K562 (cell line): ENCODE measurements around the gene ZNF273. TPM values are rescaled to one million over a fixed set of nuclear protein-coding genes. Genes with fewer than 3 reads are reported as not detected.
A peak's percentile ranks its signal among the peaks of the same experiment; 100 is the strongest.

Experiments
- ARNT ChIP-seq, 2 experiments: fragments of 450-650 bp; IDR thresholded peaks; 2 replicates each; pipeline ENCODE4 v1.6.1; 2016; ENCODE audit warnings: mild to moderate bottlenecking in 1 of 2
- ERF ChIP-seq: fragments of 450-650 bp; formaldehyde crosslinking; IDR thresholded peaks from 2 replicates; pipeline ENCODE4 v1.4.0; 2020; ENCODE audit warnings: mild to moderate bottlenecking, mixed read lengths
- FOS ChIP-seq: IDR thresholded peaks from 3 replicates; pipeline ENCODE4 v1.6.1; 2011; ENCODE audit not compliant: insufficient read length; ENCODE audit errors: extremely low read depth
- FOXA1 ChIP-seq: fragments of 450-650 bp; IDR thresholded peaks from 2 replicates; pipeline ENCODE4 v1.6.1; 2016; ENCODE audit warnings: mild to moderate bottlenecking, borderline replicate concordance
- IFI16 ChIP-seq: fragments of 250-450 bp; sonication (Bioruptor Pico); IDR thresholded peaks from 2 replicates; pipeline ENCODE4 v2.1.2; 2022; ENCODE audit warnings: mild to moderate bottlenecking, inconsistent platforms
- KLF6 ChIP-seq: fragments of 250-450 bp; sonication (Bioruptor Pico); IDR thresholded peaks from 2 replicates; pipeline ENCODE4 v1.4.0; 2020; ENCODE audit warnings: mild to moderate bottlenecking, moderate library complexity, borderline replicate concordance
- LCOR ChIP-seq: sonication (generic); formaldehyde crosslinking; IDR thresholded peaks from 2 replicates; pipeline ENCODE4 v1.8.0; 2022; ENCODE audit warnings: mild to moderate bottlenecking, missing genetic modification reagents
- MTA3 ChIP-seq: fragments of 450-650 bp; formaldehyde crosslinking; IDR thresholded peaks from 2 replicates; pipeline ENCODE4 v1.6.1; 2017; ENCODE audit warnings: mild to moderate bottlenecking, borderline replicate concordance
- NFIC ChIP-seq: fragments of 450-650 bp; IDR thresholded peaks from 2 replicates; pipeline ENCODE4 v1.6.1; 2017; ENCODE audit warnings: mild to moderate bottlenecking, inconsistent platforms
- SAFB2 ChIP-seq: fragments of 200-400 bp; formaldehyde crosslinking; IDR thresholded peaks from 2 replicates; pipeline ENCODE4 v1.6.1; 2018; ENCODE audit warnings: borderline replicate concordance, low read length, low read depth, moderate library complexity; ENCODE audit not compliant: severe bottlenecking
- SP1 ChIP-seq: sonication (generic); formaldehyde crosslinking; IDR thresholded peaks from 2 replicates; pipeline ENCODE4 v1.8.1; 2022; ENCODE audit warnings: mild to moderate bottlenecking, missing genetic modification reagents
- ZNF121 ChIP-seq: sonication (generic); formaldehyde crosslinking; conservative IDR thresholded peaks from 2 replicates; pipeline ENCODE4 v1.8.0; 2022; ENCODE audit warnings: missing genetic modification reagents
- ZNF175 ChIP-seq: fragments of 200-800 bp; sonication (Bioruptor generic); IDR thresholded peaks from 2 replicates; pipeline ENCODE4 v1.6.1; 2016; ENCODE audit warnings: low read depth, mild to moderate bottlenecking, missing genetic modification characterization, missing compliant biosample characterization
- ZNF212 ChIP-seq: fragments of 450-650 bp; formaldehyde crosslinking; IDR thresholded peaks from 2 replicates; pipeline ENCODE4 v1.4.0; 2020; ENCODE audit warnings: mild to moderate bottlenecking
- polyA plus RNA-seq, 8 experiments: library from polyadenylated mRNA; depleted of rRNA in 4 of 8; stranded (reverse) in 5 of 8; unstranded in 3 of 8; fragments of >200 nt; fragmentation: Nextera tagmentation in 2 of 8; fragmentation: Illumina TruSeq in 1 of 8; extraction: Ambion mirVana in 2 of 8; extraction: Trizol in 1 of 8; gene quantifications; 2 replicates each; pipeline versions ENCODE4 v1.2.1 to v1.2.3, GENCODE V29; 2011 to 2014; ENCODE audit warnings: inconsistent platforms in 1 of 8, missing spikeins in 1 of 8
- total RNA-seq, 7 experiments: library from RNA; depleted of rRNA in 6 of 7; stranded (reverse); fragments of >200 nt in 6 of 7; fragmentation: Illumina TruSeq in 2 of 7; extraction: Trizol in 2 of 7; gene quantifications; 2 replicates each; pipeline versions ENCODE4 v1.2.1 to v1.2.3, GENCODE V29; 2011 to 2021; ENCODE audit warnings: low replicate concordance in 1 of 7
- TF ChIP-seq, protein P1 (sequence below): conservative IDR thresholded peaks from 2 replicates; pipeline ENCODE4 v1.6.1; 2011; ENCODE audit warnings: low read depth, mild to moderate bottlenecking, low read length; ENCODE audit not compliant: control insufficient read depth
- TF ChIP-seq, protein P2 (sequence below): fragments of 250-450 bp; sonication (Bioruptor Pico); IDR thresholded peaks from 2 replicates; pipeline ENCODE4 v1.8.0; 2021; ENCODE audit warnings: moderate library complexity, mild to moderate bottlenecking, inconsistent platforms
- TF ChIP-seq, protein P3 (sequence below): fragments of 250-450 bp; sonication (Bioruptor Pico); IDR thresholded peaks from 2 replicates; pipeline ENCODE4 v1.6.1; 2021; ENCODE audit warnings: mild to moderate bottlenecking
- TF ChIP-seq, protein P4 (sequence below): fragments of 150-350 bp; IDR thresholded peaks from 2 replicates; pipeline ENCODE4 v1.6.1; 2014; ENCODE audit warnings: low read depth, mild to moderate bottlenecking, low read length, borderline replicate concordance
- TF ChIP-seq, protein P5 (sequence below), 2 experiments: fragments of 150-350 bp in 1 of 2; IDR thresholded peaks; 2 replicates each; pipeline ENCODE4 v1.6.1; 2012 to 2016; ENCODE audit warnings: low read depth in 2 of 2, low read length in 2 of 2, mild to moderate bottlenecking in 1 of 2, moderate library complexity in 1 of 2

ZNF273 gene
- total and polyA plus RNA-seq, 9 of the 15 experiments (the other 6 are each of a cell fraction or from before 2014, with no cell fraction given), result 13.3 to 37.0 (median 20.7) TPM

DNA sequence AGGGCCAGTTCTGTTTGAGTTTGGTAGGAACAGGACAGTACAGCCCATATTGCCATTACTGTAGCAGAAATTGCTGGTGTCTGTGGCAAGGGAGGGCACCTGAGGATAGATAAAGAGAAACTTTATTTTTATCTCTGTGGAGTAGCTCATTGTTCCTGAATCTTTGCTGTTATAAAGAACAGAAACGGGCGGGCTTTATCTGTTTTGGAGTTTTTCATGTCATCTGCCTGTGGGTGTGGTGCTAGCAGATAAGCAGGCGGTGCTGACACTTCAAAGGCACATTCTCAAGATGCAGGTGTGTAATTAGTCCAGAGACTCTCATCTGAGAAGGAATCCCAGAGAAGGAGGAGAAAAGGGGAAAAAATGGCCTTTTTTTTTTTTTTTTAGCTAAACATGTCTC is 11.5 kb downstream of the ZNF273 start (continued):
- TF ChIP-seq LCOR (CRISPR knock-in tag) (no peak), SAFB2 (no peak), KLF6 (CRISPR knock-in tag) (no peak), NFIC (peak; percentile 75), ZNF212 (CRISPR knock-in tag) (no peak), SP1 (CRISPR knock-in tag) (no peak), ERF (CRISPR knock-in tag) (no peak), ZNF121 (CRISPR knock-in tag) (no peak), FOXA1 (no peak), ZNF175 (CRISPR knock-in tag) (no peak), ARNT (IDR thresholded peaks at IDR 0.05) (0 out of 4 replicates have a peak, but pooled peaks of 1 of the 2 experiments have one; percentile 45), IFI16 (CRISPR knock-in tag) (no peak), MTA3 (no peak), FOS (no peak)
- TF ChIP-seq, protein P1, sequence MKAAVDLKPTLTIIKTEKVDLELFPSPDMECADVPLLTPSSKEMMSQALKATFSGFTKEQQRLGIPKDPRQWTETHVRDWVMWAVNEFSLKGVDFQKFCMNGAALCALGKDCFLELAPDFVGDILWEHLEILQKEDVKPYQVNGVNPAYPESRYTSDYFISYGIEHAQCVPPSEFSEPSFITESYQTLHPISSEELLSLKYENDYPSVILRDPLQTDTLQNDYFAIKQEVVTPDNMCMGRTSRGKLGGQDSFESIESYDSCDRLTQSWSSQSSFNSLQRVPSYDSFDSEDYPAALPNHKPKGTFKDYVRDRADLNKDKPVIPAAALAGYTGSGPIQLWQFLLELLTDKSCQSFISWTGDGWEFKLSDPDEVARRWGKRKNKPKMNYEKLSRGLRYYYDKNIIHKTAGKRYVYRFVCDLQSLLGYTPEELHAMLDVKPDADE, result no peak
- TF ChIP-seq, protein P2, sequence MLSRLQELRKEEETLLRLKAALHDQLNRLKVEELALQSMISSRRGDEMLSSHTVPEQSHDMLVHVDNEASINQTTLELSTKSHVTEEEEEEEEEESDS (CRISPR knock-in tag), result no peak
- TF ChIP-seq, protein P3, sequence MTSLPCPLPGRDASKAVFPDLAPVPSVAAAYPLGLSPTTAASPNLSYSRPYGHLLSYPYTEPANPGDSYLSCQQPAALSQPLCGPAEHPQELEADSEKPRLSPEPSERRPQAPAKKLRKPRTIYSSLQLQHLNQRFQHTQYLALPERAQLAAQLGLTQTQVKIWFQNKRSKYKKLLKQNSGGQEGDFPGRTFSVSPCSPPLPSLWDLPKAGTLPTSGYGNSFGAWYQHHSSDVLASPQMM, result no peak
- TF ChIP-seq, protein P4, sequence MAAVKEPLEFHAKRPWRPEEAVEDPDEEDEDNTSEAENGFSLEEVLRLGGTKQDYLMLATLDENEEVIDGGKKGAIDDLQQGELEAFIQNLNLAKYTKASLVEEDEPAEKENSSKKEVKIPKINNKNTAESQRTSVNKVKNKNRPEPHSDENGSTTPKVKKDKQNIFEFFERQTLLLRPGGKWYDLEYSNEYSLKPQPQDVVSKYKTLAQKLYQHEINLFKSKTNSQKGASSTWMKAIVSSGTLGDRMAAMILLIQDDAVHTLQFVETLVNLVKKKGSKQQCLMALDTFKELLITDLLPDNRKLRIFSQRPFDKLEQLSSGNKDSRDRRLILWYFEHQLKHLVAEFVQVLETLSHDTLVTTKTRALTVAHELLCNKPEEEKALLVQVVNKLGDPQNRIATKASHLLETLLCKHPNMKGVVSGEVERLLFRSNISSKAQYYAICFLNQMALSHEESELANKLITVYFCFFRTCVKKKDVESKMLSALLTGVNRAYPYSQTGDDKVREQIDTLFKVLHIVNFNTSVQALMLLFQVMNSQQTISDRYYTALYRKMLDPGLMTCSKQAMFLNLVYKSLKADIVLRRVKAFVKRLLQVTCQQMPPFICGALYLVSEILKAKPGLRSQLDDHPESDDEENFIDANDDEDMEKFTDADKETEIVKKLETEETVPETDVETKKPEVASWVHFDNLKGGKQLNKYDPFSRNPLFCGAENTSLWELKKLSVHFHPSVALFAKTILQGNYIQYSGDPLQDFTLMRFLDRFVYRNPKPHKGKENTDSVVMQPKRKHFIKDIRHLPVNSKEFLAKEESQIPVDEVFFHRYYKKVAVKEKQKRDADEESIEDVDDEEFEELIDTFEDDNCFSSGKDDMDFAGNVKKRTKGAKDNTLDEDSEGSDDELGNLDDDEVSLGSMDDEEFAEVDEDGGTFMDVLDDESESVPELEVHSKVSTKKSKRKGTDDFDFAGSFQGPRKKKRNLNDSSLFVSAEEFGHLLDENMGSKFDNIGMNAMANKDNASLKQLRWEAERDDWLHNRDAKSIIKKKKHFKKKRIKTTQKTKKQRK, result no peak
- TF ChIP-seq, protein P5, sequence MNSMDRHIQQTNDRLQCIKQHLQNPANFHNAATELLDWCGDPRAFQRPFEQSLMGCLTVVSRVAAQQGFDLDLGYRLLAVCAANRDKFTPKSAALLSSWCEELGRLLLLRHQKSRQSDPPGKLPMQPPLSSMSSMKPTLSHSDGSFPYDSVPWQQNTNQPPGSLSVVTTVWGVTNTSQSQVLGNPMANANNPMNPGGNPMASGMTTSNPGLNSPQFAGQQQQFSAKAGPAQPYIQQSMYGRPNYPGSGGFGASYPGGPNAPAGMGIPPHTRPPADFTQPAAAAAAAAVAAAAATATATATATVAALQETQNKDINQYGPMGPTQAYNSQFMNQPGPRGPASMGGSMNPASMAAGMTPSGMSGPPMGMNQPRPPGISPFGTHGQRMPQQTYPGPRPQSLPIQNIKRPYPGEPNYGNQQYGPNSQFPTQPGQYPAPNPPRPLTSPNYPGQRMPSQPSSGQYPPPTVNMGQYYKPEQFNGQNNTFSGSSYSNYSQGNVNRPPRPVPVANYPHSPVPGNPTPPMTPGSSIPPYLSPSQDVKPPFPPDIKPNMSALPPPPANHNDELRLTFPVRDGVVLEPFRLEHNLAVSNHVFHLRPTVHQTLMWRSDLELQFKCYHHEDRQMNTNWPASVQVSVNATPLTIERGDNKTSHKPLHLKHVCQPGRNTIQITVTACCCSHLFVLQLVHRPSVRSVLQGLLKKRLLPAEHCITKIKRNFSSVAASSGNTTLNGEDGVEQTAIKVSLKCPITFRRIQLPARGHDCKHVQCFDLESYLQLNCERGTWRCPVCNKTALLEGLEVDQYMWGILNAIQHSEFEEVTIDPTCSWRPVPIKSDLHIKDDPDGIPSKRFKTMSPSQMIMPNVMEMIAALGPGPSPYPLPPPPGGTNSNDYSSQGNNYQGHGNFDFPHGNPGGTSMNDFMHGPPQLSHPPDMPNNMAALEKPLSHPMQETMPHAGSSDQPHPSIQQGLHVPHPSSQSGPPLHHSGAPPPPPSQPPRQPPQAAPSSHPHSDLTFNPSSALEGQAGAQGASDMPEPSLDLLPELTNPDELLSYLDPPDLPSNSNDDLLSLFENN (IDR thresholded peaks at IDR 0.05; ENCODE audit: low read depth in 2 of 2, low read length in 2 of 2), result peak in 1 of 2 experiments; percentile 73; a peak in 2 of 4 replicates
